SK-N-SH (cell line): ENCODE measurements around the gene ZRANB3. TPM values are rescaled to one million over a fixed set of nuclear protein-coding genes. Genes with fewer than 3 reads are reported as not detected.

ENCODE experiments used
- CTCF ChIA-PET: fragments of 300-600, 350-600 bp; formaldehyde crosslinking; extraction: SDS; loops from one replicate; lab custom pipeline; 2021; lab: Yijun Ruan, JAX
- POLR2A ChIA-PET: fragments of 350-600 bp; sonication (Branson Sonifier 250); formaldehyde crosslinking; extraction: SDS; loops from one replicate; lab custom pipeline; 2020; ENCODE audit warnings: antibody characterized with exemption, inconsistent platforms; lab: Yijun Ruan, JAX
- DNase-seq: peaks from one replicate; pipeline ENCODE4 v3.0.0; 2012
- H2AFZ ChIP-seq: fragments of 200-600 bp; sonication (generic); 2 replicates; pipeline ENCODE4 v1.8.1; 2016; ENCODE audit warnings: antibody characterized with exemption, mild to moderate bottlenecking, low read depth
- H3F3A ChIP-seq: fragments of 200-600 bp; sonication (generic); replicated peaks from 2 replicates; pipeline ENCODE3; 2016; ENCODE audit warnings: antibody characterized with exemption, mild to moderate bottlenecking; ENCODE audit not compliant: insufficient read depth
- H3K27ac ChIP-seq, 2 experiments: fragments of 200-500 bp in 1 of 2; fragments of 200-600 bp in 1 of 2; sonication (Bioruptor generic) in 1 of 2; sonication (generic), shearing (Covaris generic) in 1 of 2; 2 replicates each; pipeline versions ENCODE4 v1.5.1 to v1.6.1; 2014 to 2016; ENCODE audit warnings: low read depth in 2 of 2, inconsistent platforms in 1 of 2, low read length in 1 of 2, mild to moderate bottlenecking in 1 of 2, mixed read lengths in 1 of 2
- H3K27me3 ChIP-seq: fragments of 200-600 bp; sonication (generic), shearing (Covaris generic); 2 replicates; pipeline ENCODE4 v1.6.1; 2016; ENCODE audit warnings: mixed run types; ENCODE audit not compliant: insufficient read depth
- H3K36me3 ChIP-seq, 2 experiments: fragments of 200-500 bp in 1 of 2; fragments of 200-600 bp in 1 of 2; sonication (Bioruptor generic) in 1 of 2; sonication (generic) in 1 of 2; replicated peaks in 1 of 2; 2 replicates each; pipeline versions ENCODE3 to v1.5.1; 2014 to 2016; ENCODE audit warnings: low read length in 1 of 2, mild to moderate bottlenecking in 1 of 2; ENCODE audit not compliant: insufficient read depth in 2 of 2, control insufficient read depth in 1 of 2
- H3K4me1 ChIP-seq, 2 experiments: fragments of 200-500 bp in 1 of 2; fragments of 200-600 bp in 1 of 2; sonication (Bioruptor generic) in 1 of 2; sonication (generic), shearing (Covaris generic) in 1 of 2; 2 replicates each; pipeline versions ENCODE4 v1.5.1 to v1.6.1; 2014 to 2016; ENCODE audit warnings: low read depth in 1 of 2, low read length in 1 of 2, mixed run types in 1 of 2; ENCODE audit not compliant: insufficient read depth in 2 of 2, control insufficient read depth in 1 of 2
- H3K4me2 ChIP-seq: fragments of 200-600 bp; sonication (generic), shearing (Covaris generic); 2 replicates; pipeline ENCODE4 v1.6.1; 2017; ENCODE audit warnings: mixed run types
- H3K4me3 ChIP-seq, 2 experiments: fragments of 200-500 bp in 1 of 2; fragments of 200-600 bp in 1 of 2; sonication (Bioruptor generic) in 1 of 2; sonication (generic), shearing (Covaris generic) in 1 of 2; 2 replicates each; pipeline versions ENCODE4 v1.5.1 to v1.8.1; 2014 to 2016; ENCODE audit warnings: low read depth in 2 of 2, inconsistent platforms in 1 of 2, low read length in 1 of 2, mild to moderate bottlenecking in 1 of 2, mixed read lengths in 1 of 2, moderate library complexity in 1 of 2
- H3K79me2 ChIP-seq: fragments of 200-600 bp; sonication (generic); 2 replicates; pipeline ENCODE4 v1.8.1; 2017; ENCODE audit warnings: mild to moderate bottlenecking; ENCODE audit not compliant: insufficient read depth
- H3K9ac ChIP-seq: fragments of 200-600 bp; sonication (generic); 2 replicates; pipeline ENCODE4 v1.6.1; 2017; ENCODE audit warnings: mixed run types
- H3K9me2 ChIP-seq: fragments of 200-600 bp; sonication (generic); 2 replicates; pipeline ENCODE4 v1.6.1; 2017; ENCODE audit warnings: mixed run types
- H3K9me3 ChIP-seq: fragments of 200-600 bp; sonication (generic); 2 replicates; pipeline ENCODE4 v1.6.1; 2017; ENCODE audit warnings: mixed run types, mild to moderate bottlenecking, moderate library complexity
- H4K20me1 ChIP-seq: fragments of 200-600 bp; sonication (generic); 2 replicates; pipeline ENCODE4 v1.6.1; 2017; ENCODE audit warnings: mild to moderate bottlenecking, mixed run types; ENCODE audit not compliant: insufficient read depth
- EP300 ChIP-seq, 2 experiments: IDR thresholded peaks; 2 replicates each; pipeline versions ENCODE4 v1.4.0 to v1.6.1; 2012; ENCODE audit warnings: borderline replicate concordance in 1 of 2, low read depth in 1 of 2, low read length in 1 of 2
- EZH2phosphoT487 ChIP-seq: fragments of 200-600 bp; sonication (generic); IDR thresholded peaks from 2 replicates; pipeline ENCODE4 v1.6.1; 2017; ENCODE audit warnings: low read depth, mixed run types, mild to moderate bottlenecking, antibody characterized with exemption, moderate library complexity, borderline replicate concordance
- FOXM1 ChIP-seq: IDR thresholded peaks from 2 replicates; pipeline ENCODE4 v1.4.0; 2012; ENCODE audit warnings: low read depth, mild to moderate bottlenecking
- GABPA ChIP-seq: IDR thresholded peaks from 2 replicates; pipeline ENCODE4 v1.4.0; 2012; ENCODE audit warnings: low read depth, mild to moderate bottlenecking
- GATA2 ChIP-seq: sonication (generic); formaldehyde crosslinking; IDR thresholded peaks from 2 replicates; pipeline ENCODE4 v1.5.0; 2020; ENCODE audit warnings: mild to moderate bottlenecking, missing genetic modification reagents
- IRF3 ChIP-seq: fragments of 150-350 bp; IDR thresholded peaks from 2 replicates; pipeline ENCODE4 v1.6.1; 2016; ENCODE audit warnings: mild to moderate bottlenecking, low read depth, low read length
- JUND ChIP-seq: IDR thresholded peaks from 2 replicates; pipeline ENCODE4 v1.4.0; 2012
- MAX ChIP-seq: IDR thresholded peaks from 2 replicates; pipeline ENCODE4 v1.4.0; 2012; ENCODE audit warnings: low read depth
- MEF2A ChIP-seq: IDR thresholded peaks from 2 replicates; pipeline ENCODE4 v1.4.0; 2012; ENCODE audit warnings: low read depth, borderline replicate concordance
- MXI1 ChIP-seq: IDR thresholded peaks from 2 replicates; pipeline ENCODE4 v1.6.1; 2012; ENCODE audit warnings: mild to moderate bottlenecking, low read depth, low read length, improper control_type of control experiment
- NFIC ChIP-seq: IDR thresholded peaks from 2 replicates; pipeline ENCODE4 v1.4.0; 2012; ENCODE audit warnings: borderline replicate concordance
- NRF1 ChIP-seq: IDR thresholded peaks from 2 replicates; pipeline ENCODE4 v1.6.1; 2012; ENCODE audit warnings: low read depth, mild to moderate bottlenecking, low read length
- POLR2AphosphoS5 ChIP-seq: IDR thresholded peaks from 2 replicates; pipeline ENCODE4 v1.6.1; 2012; ENCODE audit warnings: low read depth, low read length
- RAD21 ChIP-seq: IDR thresholded peaks from 2 replicates; pipeline ENCODE4 v1.6.1; 2012; ENCODE audit warnings: mild to moderate bottlenecking, low read length
- RXRA ChIP-seq: IDR thresholded peaks from 2 replicates; pipeline ENCODE4 v1.4.0; 2012; ENCODE audit warnings: low read depth, mild to moderate bottlenecking, borderline replicate concordance
- SMC3 ChIP-seq: IDR thresholded peaks from 2 replicates; pipeline ENCODE4 v1.6.1; 2012; ENCODE audit warnings: low read depth, low read length, improper control_type of control experiment
- TEAD4 ChIP-seq: IDR thresholded peaks from 2 replicates; pipeline ENCODE4 v1.4.0; 2012; ENCODE audit warnings: mild to moderate bottlenecking, borderline replicate concordance; ENCODE audit not compliant: insufficient read depth
- WGBS: methylation state at CpG from one replicate; pipeline ENCODE4 v1.1.6; 2017; ENCODE audit warnings: low lambda C conversion rate; 5-methylcytosine and 5-hydroxymethylcytosine counted together
- polyA plus RNA-seq, 3 experiments: library from polyadenylated mRNA; depleted of rRNA; stranded (reverse); fragments of >200 nt; gene quantifications; 2 replicates each; pipeline ENCODE4 v1.2.3, GENCODE V29; 2012
- TF ChIP-seq, protein P1 (sequence below): fragments of 150-350 bp; IDR thresholded peaks from 2 replicates; pipeline ENCODE4 v1.6.1; 2017; ENCODE audit warnings: antibody characterized with exemption, low read length, low read depth, borderline replicate concordance

The ZRANB3 gene
- polyA plus RNA-seq, 1 of the 3 experiments (the other 2 are of a cell fraction) = 4.1 TPM

- TF ChIP-seq RXRA = no peak
- TF ChIP-seq MEF2A = no peak
- TF ChIP-seq, protein P1, sequence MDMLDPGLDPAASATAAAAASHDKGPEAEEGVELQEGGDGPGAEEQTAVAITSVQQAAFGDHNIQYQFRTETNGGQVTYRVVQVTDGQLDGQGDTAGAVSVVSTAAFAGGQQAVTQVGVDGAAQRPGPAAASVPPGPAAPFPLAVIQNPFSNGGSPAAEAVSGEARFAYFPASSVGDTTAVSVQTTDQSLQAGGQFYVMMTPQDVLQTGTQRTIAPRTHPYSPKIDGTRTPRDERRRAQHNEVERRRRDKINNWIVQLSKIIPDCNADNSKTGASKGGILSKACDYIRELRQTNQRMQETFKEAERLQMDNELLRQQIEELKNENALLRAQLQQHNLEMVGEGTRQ = no peak
- TF ChIP-seq RAD21 = no peak
- TF ChIP-seq JUND = no peak
- TF ChIP-seq NRF1 = no peak
- TF ChIP-seq SMC3 = no peak
- TF ChIP-seq EZH2phosphoT487 = no peak
- no peak for TF ChIP-seq IRF3
- TF ChIP-seq GATA2 (CRISPR knock-in tag) = no peak
- no peak for TF ChIP-seq MXI1
- TF ChIP-seq GABPA = no peak
- no peak for TF ChIP-seq MAX
- TF ChIP-seq POLR2AphosphoS5 = no peak
- no peak for TF ChIP-seq TEAD4
- no peak for TF ChIP-seq EP300 (IDR thresholded peaks at IDR 0.05; ENCODE audit: borderline replicate concordance in 1 of 2, low read depth in 1 of 2, low read length in 1 of 2)
- TF ChIP-seq, all 33 proteins: peak for 0
Measured at GRCh38 chr2:135525786-135526185, 5.2 kb downstream of the ZRANB3 start.

DNA sequence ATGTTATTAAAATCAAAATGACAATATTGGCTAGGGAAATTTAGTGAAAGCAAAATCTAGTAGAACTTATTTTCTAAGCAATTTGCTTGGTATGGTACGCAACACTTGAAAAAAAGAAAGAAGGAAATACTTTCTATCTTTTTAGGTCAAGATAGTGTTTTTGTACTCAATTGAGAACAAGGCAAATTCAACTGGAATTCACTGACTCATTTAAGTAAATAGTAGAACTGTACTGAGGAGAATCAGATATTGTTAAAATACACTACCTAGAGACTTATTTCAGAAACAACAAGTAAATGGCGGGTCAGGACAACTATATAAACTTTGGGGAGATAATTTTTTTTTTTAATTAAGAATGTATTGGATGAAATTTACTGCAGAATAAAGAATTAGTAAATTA, 18.9 kb downstream of the ZRANB3 start:
- H3K9me2 ChIP-seq = no peaks in the 10 kb centered on the region
- no peak overlapping the region for H3K4me3 ChIP-seq
- TF ChIP-seq SMC3 = no peak
- no peak for TF ChIP-seq FOXM1
- TF ChIP-seq NFIC = no peak
- H3K27ac ChIP-seq = no peak overlapping the region
- H3K27me3 ChIP-seq = no peaks in the 10 kb centered on the region
- no peak overlapping the region for H2AFZ ChIP-seq
- H3F3A ChIP-seq = peaks cover 3% of the 10 kb centered on the region
- DNase-seq = no peak
- ChIA-PET POLR2A (no interaction called here), CTCF (no interaction called here)
- H3K4me1 ChIP-seq = no peaks in the 10 kb centered on the region
- no peak overlapping the region for H3K4me2 ChIP-seq
- no peak overlapping the region for H3K9ac ChIP-seq
- no peaks in the 10 kb centered on the region; the same call in 1 of the 2 replicates for H3K79me2 ChIP-seq
- WGBS = 99% methylated on average over 2 of the region's 2 CpGs
- H3K9me3 ChIP-seq = peaks cover 3% of the 10 kb centered on the region; the same call in 1 of the 2 replicates
- no peaks in the 10 kb centered on the region for H4K20me1 ChIP-seq
- H3K36me3 ChIP-seq = no peaks in the 10 kb centered on the region

More at GRCh38 chr2:135525786-135526185, 5.2 kb downstream of the ZRANB3 start:
- Histone ChIP-seq H3K9me2 (no peaks in the 10 kb centered on the region), H3K36me3 (peaks cover 0 to 20% of the 10 kb centered on the region in 2 experiments), H3K9ac (no peak overlapping the region), H3K27me3 (no peaks in the 10 kb centered on the region), H3K27ac (no peak overlapping the region), H3K9me3 (no peaks in the 10 kb centered on the region), H3K4me1 (no peaks in the 10 kb centered on the region; a peak in 2 of 4 replicates), H2AFZ (no peak overlapping the region), H3F3A (peaks cover 9% of the 10 kb centered on the region), H3K79me2 (peaks cover 68% of the 10 kb centered on the region), H4K20me1 (no peaks in the 10 kb centered on the region), H3K4me2 (no peak overlapping the region), H3K4me3 (no peak overlapping the region)
- POLR2A ChIA-PET = no interaction called here
- CTCF ChIA-PET = no interaction called here
- no peak for DNase-seq
- 96% methylated on average over 1 of the region's 1 CpG for WGBS
